HEK293 (cell line): Measurements from ENCODE around the gene RBM7.

ENCODE experiments used
- CTCF ChIA-PET: fragments of 350-600 bp; formaldehyde crosslinking; extraction: SDS; loops from one replicate; lab custom pipeline; 2021; ENCODE audit warnings: antibody characterized with exemption; lab: Yijun Ruan, JAX
- POLR2A ChIA-PET: fragments of 300-600 bp; formaldehyde crosslinking; extraction: SDS; loops from one replicate; lab custom pipeline; 2020; ENCODE audit warnings: antibody characterized with exemption, inconsistent platforms; lab: Yijun Ruan, JAX
- H3K27ac ChIP-seq: fragments of 200-500 bp; sonication (Bioruptor generic); 2 replicates; pipeline ENCODE4 v1.5.1; 2014; ENCODE audit warnings: low read depth, low read length, control low read depth, inconsistent platforms; ENCODE audit errors: extremely low read depth
- H3K36me3 ChIP-seq, 2 experiments: fragments of 200-500 bp in 1 of 2; sonication (Bioruptor generic) in 1 of 2; 1 replicate in 1 of 2; 2 replicates in 1 of 2; pipeline ENCODE4 v1.5.1; 2014 to 2017; ENCODE audit warnings: inconsistent platforms in 2 of 2, low read length in 2 of 2; ENCODE audit not compliant: control insufficient read depth in 2 of 2, insufficient read depth in 1 of 2
- H3K4me1 ChIP-seq: fragments of 200-500 bp; sonication (Bioruptor generic); 2 replicates; pipeline ENCODE4 v1.5.1; 2014; ENCODE audit warnings: mild to moderate bottlenecking, low read length, inconsistent platforms; ENCODE audit not compliant: control insufficient read depth, insufficient read depth
- H3K4me3 ChIP-seq: 2 replicates; pipeline ENCODE4 v1.5.1; 2011; ENCODE audit warnings: low read depth, mild to moderate bottlenecking, control low read depth, low read length, moderate library complexity
- H3K9me3 ChIP-seq: fragments of 200-500 bp; sonication (Bioruptor generic); 2 replicates; pipeline ENCODE4 v1.5.1; 2014; ENCODE audit warnings: low read depth, low read length, inconsistent platforms; ENCODE audit not compliant: control insufficient read depth, insufficient read depth
- BCL6B ChIP-seq: fragments of 450-650 bp; formaldehyde crosslinking; IDR thresholded peaks from 2 replicates; pipeline ENCODE4 v1.5.1; 2017; ENCODE audit warnings: missing biosample characterization, missing genetic modification characterization
- GLI2 ChIP-seq: fragments of 450-650 bp; formaldehyde crosslinking; IDR thresholded peaks from 2 replicates; pipeline ENCODE4; 2017; ENCODE audit warnings: missing biosample characterization, missing genetic modification characterization, low read depth, borderline replicate concordance
- PRDM4 ChIP-seq: fragments of 450-650 bp; formaldehyde crosslinking; IDR thresholded peaks from 2 replicates; pipeline ENCODE4 v1.5.1; 2017; ENCODE audit warnings: missing biosample characterization, missing genetic modification characterization
- SETDB1 ChIP-seq: IDR thresholded peaks from one replicate; pipeline ENCODE4 v1.6.1; 2017; ENCODE audit warnings: mild to moderate bottlenecking, low read length, moderate library complexity, mixed read lengths; ENCODE audit not compliant: insufficient read length
- ZBTB17 ChIP-seq: fragments of 450-650 bp; formaldehyde crosslinking; IDR thresholded peaks from 2 replicates; pipeline ENCODE4 v1.5.1; 2016; ENCODE audit warnings: missing biosample characterization, missing genetic modification characterization
- ZBTB26 ChIP-seq: fragments of 450-650 bp; formaldehyde crosslinking; optimal IDR thresholded peaks from 2 replicates; pipeline ENCODE3; 2016; ENCODE audit warnings: missing biosample characterization, mild to moderate bottlenecking, missing genetic modification characterization
- ZBTB7A ChIP-seq: fragments of 450-650 bp; formaldehyde crosslinking; IDR thresholded peaks from 2 replicates; pipeline ENCODE4 v1.5.1; 2016; ENCODE audit warnings: low read depth, missing biosample characterization, missing genetic modification characterization
- ZEB2 ChIP-seq: fragments of 450-650 bp; formaldehyde crosslinking; IDR thresholded peaks from 2 replicates; pipeline ENCODE4 v1.5.1; 2016; ENCODE audit warnings: missing biosample characterization, missing genetic modification characterization
- ZFP41 ChIP-seq: fragments of 450-650 bp; formaldehyde crosslinking; IDR thresholded peaks from 2 replicates; pipeline ENCODE4 v1.5.1; 2016; ENCODE audit warnings: missing biosample characterization, missing genetic modification characterization, borderline replicate concordance
- ZNF121 ChIP-seq: fragments of 450-650 bp; formaldehyde crosslinking; IDR thresholded peaks from 2 replicates; pipeline ENCODE4 v1.5.1; 2016; ENCODE audit warnings: missing biosample characterization, missing genetic modification characterization
- ZNF324 ChIP-seq: fragments of 450-650 bp; formaldehyde crosslinking; IDR thresholded peaks from 2 replicates; pipeline ENCODE4 v1.5.1; 2016; ENCODE audit warnings: missing biosample characterization, missing genetic modification characterization
- ZNF585B ChIP-seq: fragments of 450-650 bp; formaldehyde crosslinking; IDR thresholded peaks from 2 replicates; pipeline ENCODE4 v1.5.1; 2016; ENCODE audit warnings: missing biosample characterization, missing genetic modification characterization
- ZNF785 ChIP-seq: fragments of 450-650 bp; formaldehyde crosslinking; IDR thresholded peaks from 2 replicates; pipeline ENCODE4 v1.5.1; 2016; ENCODE audit warnings: missing biosample characterization, missing genetic modification characterization
- ZNF843 ChIP-seq: fragments of 450-650 bp; formaldehyde crosslinking; IDR thresholded peaks from 2 replicates; pipeline ENCODE4 v1.5.1; 2016; ENCODE audit warnings: missing biosample characterization, missing genetic modification characterization
- TF ChIP-seq, protein P1 (sequence below): fragments of 450-650 bp; formaldehyde crosslinking; IDR thresholded peaks from 2 replicates; pipeline ENCODE4 v1.5.1; 2016; ENCODE audit warnings: missing biosample characterization, missing genetic modification characterization
- TF ChIP-seq, protein P2 (sequence below): fragments of 450-650 bp; formaldehyde crosslinking; IDR thresholded peaks from 2 replicates; pipeline ENCODE4 v1.5.1; 2017; ENCODE audit warnings: missing biosample characterization, missing genetic modification characterization
- TF ChIP-seq, protein P3 (sequence below): fragments of 450-650 bp; formaldehyde crosslinking; IDR thresholded peaks from 2 replicates; pipeline ENCODE4 v1.5.1; 2017; ENCODE audit warnings: missing biosample characterization, missing genetic modification characterization

RBM7 gene

DNA sequence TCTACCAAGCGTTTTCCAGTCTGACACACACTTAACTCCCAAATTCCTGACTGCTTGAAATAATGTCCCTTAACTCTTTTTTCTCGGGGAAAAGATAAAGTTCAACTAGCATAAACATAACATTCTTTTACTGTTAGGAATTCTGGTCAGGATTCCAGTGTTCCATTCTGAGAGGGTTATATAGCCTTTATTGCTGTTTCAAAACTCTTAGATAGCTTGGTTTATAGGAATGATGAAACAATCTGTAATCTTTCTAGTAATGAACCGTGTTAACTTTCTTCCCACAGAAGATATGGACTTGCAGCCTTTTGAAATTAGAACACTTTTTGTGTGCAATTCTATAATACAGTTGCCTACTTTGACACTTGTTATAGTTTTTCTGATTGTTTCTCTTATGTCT is 47.4 kb downstream of the RBM7 start:
- no peak overlapping the region for H3K4me3 ChIP-seq
- peaks cover 0 to 71% of the 10 kb centered on the region in 2 experiments; a peak in 1 of 3 replicates for H3K36me3 ChIP-seq
- no peaks in the 10 kb centered on the region for H3K9me3 ChIP-seq
- no peaks in the 10 kb centered on the region for H3K4me1 ChIP-seq
- TF ChIP-seq, protein P1, sequence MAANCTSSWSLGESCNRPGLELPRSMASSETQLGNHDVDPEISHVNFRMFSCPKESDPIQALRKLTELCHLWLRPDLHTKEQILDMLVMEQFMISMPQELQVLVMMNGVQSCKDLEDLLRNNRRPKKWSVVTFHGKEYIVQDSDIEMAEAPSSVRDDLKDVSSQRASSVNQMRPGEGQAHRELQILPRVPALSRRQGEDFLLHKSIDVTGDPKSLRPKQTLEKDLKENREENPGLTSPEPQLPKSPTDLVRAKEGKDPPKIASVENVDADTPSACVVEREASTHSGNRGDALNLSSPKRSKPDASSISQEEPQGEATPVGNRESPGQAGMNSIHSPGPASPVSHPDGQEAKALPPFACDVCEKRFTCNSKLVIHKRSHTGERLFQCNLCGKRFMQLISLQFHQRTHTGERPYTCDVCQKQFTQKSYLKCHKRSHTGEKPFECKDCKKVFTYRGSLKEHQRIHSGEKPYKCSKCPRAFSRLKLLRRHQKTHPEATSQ (tag by site-specific recombination) = no peak
- 0 out of 2 replicates have a peak, but pooled peaks have one; percentile 25 for TF ChIP-seq PRDM4 (tag by site-specific recombination)
- TF ChIP-seq ZFP41 = no peak
- peak; percentile 85 for TF ChIP-seq BCL6B
- TF ChIP-seq GLI2 (tag by site-specific recombination) = no peak
- TF ChIP-seq, protein P2, sequence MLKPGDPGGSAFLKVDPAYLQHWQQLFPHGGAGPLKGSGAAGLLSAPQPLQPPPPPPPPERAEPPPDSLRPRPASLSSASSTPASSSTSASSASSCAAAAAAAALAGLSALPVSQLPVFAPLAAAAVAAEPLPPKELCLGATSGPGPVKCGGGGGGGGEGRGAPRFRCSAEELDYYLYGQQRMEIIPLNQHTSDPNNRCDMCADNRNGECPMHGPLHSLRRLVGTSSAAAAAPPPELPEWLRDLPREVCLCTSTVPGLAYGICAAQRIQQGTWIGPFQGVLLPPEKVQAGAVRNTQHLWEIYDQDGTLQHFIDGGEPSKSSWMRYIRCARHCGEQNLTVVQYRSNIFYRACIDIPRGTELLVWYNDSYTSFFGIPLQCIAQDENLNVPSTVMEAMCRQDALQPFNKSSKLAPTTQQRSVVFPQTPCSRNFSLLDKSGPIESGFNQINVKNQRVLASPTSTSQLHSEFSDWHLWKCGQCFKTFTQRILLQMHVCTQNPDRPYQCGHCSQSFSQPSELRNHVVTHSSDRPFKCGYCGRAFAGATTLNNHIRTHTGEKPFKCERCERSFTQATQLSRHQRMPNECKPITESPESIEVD = peak; percentile 61; the same call in 1 of the 2 replicates
- TF ChIP-seq, all 188 proteins: peak for 3
- ChIA-PET POLR2A (no interaction called here), CTCF (no interaction called here)
- H3K27ac ChIP-seq = no peak overlapping the region

GRCh38 chr11:114448749-114449482 is 48.5 kb downstream of the RBM7 start:
- ChIA-PET CTCF (interaction anchor here (0.7 kb wide), 2 partner anchors 39 to 168 kb away, joined by 3 read pairs; no protein-coding TSS in a partner anchor), POLR2A (no interaction called here)
- Histone ChIP-seq H3K27ac (no peak overlapping the region), H3K9me3 (no peaks in the 10 kb centered on the region), H3K36me3 (peaks cover 0 to 77% of the 10 kb centered on the region in 2 experiments; a peak in 1 of 3 replicates), H3K4me3 (no peak overlapping the region), H3K4me1 (no peaks in the 10 kb centered on the region)
- TF ChIP-seq ZNF585B (tag by site-specific recombination) = no peak
- TF ChIP-seq SETDB1 = no peak
- TF ChIP-seq ZNF843 (tag by site-specific recombination) = no peak
- TF ChIP-seq ZBTB17 (tag by site-specific recombination) = no peak
- no peak for TF ChIP-seq ZNF785 (tag by site-specific recombination)
- no peak for TF ChIP-seq ZBTB26 (tag by site-specific recombination)
- TF ChIP-seq ZEB2 (tag by site-specific recombination) = no peak
- no peak for TF ChIP-seq ZNF324 (tag by site-specific recombination)
- TF ChIP-seq ZBTB7A (tag by site-specific recombination) = no peak
- no peak for TF ChIP-seq ZNF121 (tag by site-specific recombination)
- TF ChIP-seq, protein P3, sequence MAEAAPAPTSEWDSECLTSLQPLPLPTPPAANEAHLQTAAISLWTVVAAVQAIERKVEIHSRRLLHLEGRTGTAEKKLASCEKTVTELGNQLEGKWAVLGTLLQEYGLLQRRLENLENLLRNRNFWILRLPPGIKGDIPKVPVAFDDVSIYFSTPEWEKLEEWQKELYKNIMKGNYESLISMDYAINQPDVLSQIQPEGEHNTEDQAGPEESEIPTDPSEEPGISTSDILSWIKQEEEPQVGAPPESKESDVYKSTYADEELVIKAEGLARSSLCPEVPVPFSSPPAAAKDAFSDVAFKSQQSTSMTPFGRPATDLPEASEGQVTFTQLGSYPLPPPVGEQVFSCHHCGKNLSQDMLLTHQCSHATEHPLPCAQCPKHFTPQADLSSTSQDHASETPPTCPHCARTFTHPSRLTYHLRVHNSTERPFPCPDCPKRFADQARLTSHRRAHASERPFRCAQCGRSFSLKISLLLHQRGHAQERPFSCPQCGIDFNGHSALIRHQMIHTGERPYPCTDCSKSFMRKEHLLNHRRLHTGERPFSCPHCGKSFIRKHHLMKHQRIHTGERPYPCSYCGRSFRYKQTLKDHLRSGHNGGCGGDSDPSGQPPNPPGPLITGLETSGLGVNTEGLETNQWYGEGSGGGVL = no peak
